Smooth muscle cell of the brain vasculature (primary cell): Measurements from ENCODE around the gene ICAM2.
"Not testable (repeated sequence)": the region's sequence is repeated elsewhere in the genome, so short reads cannot be mapped to it uniquely, and the experiment has no call there.

Experiments used
- DNase-seq: peaks from one replicate; pipeline ENCODE4 v3.0.0-alpha.2; 2012; ENCODE audit warnings: low read depth, low spot score

The ICAM2 gene

DNA sequence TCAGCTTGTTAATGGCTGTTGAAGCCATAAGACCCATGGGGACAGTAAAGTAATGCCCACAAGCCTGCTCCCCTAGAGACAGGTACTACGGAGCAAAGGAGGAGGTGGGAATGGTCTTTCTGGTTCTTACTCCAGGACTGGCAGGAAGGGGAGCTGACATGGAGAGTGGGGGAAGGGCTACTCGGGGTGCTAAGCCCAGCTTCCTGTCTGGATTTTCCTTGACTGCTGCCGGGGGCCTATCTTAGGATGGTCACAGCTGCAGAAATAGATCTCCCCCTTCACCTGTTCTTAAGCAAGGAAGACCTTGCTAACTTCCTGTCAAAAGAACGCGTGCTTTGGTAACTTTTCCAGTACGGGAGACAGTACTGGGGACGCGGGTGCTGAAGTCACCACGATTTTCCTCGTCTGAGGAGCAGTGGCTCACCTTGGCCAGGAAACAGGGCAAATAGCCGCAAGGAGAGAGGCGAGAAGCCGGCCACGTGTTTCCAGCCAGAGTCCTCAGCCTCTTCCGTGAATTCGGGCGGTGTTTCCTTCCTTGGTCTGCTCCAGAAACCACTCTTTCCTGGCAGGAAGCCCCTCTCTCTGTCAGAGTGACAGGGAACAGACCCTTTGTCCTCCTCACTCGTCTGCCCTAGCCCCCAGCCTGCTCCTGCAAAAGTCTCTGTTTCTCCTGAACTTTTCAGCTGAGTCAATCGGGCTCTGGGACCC, 22.9 kb downstream of the ICAM2 start:
- no peak for DNase-seq

DNA sequence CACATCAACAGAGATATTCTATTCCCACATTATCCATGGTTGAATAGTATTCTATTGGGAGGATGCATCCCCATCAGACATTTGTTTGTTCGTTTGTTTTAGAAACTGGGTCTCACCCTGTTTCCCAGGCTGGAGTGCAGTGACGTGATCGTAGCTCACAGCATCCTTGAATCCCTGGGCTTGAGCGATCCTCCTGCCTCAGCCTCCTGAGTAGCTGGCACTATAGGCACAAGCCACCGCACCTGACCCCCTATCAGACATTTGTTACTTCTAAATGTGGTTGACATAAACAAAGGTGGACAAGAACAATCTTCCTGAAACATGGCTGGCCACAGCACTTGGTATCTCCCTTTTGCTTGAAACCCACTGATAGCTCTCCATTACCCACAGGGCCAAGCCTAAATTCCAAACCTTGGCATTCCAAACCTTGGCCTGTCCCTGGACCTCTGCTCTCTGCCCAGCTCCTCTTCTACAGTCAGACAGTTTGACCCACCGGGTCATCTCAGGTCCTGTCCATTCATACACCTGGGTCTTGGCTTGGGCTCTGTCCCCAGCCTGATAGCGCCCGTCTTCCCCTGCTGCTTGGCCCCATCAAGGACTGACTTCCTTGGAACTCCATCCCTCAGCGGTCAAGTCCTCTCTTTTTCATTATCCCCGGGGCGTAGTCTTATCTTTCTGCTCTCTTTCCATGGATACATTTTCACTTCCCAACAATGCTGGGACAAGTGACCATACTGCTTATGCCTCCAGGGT, 23.8 kb downstream of the ICAM2 start:
- no peak for DNase-seq

DNA sequence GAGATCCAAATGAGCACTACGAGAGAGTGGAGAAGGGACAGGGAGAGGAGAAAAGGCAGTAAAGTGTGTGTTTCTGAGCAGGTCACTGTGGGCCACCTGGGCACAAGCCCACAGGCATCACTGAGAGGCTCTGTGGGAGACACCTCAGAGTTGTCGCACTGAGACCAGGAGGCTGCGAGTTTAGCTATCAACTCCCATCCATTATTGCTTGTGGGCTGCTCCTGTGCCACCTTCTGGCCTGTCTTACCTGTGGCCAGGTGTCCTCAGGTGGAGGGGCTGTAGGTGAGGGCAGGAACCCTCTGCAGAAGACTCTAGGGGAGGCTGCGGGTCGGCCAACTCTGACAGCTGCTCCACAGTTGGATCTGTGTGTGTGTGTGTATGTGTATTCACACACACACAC, 24.8 kb downstream of the ICAM2 start:
- no peak for DNase-seq

DNA sequence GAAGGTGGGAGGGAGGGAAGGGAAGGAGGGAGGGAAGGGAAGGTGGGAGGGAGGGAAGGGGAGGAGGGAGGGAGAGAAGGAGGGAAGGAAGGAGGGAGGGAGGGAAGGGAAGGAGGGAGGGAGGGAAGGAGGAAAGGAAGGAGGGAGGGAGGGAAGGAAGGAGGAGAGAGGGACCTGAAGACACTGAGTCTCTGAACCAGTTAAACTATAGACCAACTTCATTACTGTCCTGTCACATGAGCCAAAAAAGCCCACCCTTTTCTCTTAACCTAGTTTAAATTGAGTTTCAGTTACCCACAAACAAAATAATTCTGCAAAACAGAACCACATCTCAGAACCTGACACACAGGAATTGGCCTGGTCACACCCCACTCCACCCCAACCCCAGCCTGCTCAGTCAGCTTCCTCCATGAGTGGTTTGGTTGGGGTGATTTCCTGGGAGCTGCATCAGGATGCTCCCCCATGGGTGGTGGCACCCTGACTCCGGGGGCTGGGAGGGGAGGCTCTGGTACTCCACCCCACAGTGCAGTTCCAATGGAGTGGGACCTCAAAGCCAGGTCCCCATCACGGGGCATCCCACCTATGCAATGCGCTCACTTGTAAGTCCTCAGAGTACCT, 27.0 kb downstream of the ICAM2 start:
- no peak for DNase-seq

DNA sequence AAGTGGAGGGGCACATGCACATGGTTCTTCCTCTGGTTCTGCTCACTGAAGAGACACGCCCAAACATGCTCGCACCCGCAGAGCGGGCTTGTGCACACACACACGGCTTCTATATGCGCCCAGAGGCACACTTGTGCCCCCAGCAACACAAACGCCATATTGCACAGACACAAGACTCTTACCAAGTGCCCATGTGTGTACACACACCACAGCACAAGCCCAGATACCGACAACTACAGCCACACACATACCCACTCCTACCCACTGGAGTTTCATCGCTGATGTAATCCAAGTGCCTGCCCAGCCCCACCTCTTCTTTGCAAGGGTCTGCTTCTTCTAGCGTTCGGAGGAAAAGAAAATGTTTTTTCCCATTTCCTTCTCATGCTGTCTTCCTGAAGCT, 28.8 kb downstream of the ICAM2 start:
- no peak for DNase-seq

DNA sequence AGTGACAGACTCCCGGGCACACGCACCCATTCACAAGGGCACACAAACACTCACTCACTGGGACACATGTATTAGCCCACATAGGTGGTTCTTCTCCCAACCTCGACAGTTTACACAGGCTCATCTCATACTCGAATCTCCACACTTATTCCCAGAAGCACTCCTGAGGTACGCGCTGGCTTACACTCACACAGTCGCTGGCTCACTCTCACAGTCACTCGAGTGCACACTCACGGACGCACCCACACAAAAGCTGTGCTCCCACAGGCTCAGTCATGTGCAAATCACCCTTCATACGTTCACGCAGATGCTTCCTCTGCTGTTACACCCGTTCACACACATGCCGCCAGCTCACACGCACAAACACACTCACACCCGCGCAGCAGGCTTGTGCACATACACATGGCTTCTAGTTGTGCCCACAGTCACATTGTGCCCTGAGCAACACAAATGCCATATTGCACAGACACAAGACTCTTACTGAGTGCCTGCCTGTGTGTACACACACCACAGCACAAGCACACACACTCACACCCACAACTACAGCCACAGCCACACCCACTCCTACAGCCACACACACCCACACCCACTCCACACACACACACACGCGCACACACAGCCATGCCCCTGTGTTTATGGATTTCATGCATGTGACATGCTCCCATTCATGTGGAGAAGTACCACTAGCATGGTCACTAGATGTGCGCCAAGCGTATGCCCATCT, 30.6 kb downstream of the ICAM2 start:
- DNase-seq = no peak

DNA sequence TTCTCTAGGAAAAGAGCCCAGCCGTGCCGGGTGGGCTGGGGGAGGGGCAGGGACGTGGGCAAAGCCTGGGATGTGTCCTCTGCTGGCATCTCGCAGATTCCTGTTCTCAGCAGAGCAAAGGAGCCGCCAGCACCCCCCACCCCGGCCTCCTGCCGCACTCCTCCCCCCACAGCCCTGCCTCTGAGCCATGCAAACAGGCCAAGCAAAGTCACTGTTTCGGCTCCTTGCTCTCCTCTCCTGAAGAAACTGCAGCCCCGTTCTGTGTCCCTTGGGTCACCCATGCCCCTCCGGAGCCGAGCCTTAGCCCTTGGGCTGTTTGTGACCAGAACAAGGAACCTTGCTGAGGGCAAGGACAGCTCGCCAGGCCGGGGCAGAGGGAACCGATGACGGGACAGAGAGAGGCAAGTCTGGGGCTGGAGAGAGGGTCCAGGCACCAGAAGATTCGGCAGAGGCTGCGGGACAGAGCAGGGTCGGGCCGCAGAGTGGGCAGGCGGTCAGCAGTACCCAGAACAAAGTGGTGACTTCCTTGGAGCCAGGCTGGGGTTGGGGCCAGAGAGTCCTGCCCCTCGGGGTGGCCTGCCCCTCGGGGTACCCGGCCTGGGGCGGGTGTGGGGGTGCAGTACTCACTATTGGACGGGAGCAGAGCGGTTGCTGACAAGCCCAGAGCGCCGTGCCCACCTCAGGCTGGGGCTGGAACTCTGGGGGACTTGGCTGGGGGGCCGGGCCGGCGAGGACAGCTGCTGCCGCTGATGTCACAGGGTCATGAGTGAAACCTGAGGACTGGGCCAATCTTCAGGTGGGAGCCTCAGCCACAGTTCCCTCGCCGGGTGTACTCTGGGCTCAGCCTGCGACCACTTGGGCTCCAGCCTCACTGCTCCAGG, 31.5 kb downstream of the ICAM2 start:
- DNase-seq = no peak

DNA sequence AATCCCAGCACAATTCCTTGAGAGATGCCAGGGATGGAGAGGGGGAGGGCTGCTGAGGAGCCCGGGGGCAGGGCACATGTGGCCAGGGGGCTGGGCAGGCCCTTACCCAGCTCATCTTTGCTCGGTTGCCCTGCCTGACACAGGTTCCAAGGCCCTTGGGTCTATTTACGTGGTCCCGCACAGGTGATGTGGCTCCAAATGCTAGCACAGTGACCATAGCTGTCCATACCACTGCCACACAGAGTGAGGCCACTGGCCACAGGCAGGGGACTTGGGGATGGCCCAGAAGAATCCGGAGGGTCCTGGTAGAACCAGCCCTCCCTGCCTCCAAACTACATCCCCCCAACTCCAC, 32.3 kb downstream of the ICAM2 start:
- DNase-seq = no peak

DNA sequence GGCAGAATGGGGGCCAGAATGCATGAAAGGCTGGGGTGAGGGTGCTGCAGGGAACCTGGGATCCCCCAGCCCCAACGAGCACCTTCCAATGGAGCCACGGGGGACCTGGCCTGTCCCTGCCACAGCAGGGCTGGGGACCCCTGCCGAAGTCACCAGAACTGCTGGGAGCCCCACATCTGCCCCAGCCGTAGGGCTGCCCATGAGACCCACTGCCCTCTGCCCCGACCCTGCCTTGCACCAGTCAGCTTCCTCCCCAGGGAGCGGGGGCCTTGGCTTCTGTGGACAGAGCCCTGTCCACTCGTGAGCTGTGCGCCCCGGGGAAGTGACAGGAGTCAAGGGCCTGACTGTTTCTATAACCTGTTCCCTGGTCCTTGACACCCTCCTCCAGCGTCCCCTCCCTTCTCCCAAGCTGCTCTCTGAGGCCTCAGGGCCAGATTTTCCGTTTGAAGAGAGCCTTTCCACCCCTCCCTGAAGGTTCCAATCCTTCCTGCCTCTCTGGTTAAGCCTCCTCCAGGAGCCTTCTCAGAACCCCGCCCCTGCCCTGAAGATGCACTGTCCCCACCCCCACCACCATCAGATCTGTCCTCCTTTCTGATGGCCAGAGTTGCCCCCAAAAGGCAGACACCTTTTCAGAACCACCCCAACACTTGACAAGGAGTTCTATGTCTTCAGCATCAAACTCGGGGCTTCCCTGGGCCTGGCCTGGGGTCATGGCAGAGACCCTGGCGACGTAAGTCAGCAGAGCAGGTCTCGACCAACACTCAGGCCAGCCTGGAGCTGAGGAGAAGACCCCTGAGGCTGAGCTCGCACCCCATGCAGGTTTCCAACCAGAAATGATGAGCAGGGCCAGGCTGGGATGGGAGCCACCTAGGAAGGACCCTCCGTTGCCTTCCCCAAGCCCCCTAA, 33.0 kb downstream of the ICAM2 start:
- no peak for DNase-seq

DNA sequence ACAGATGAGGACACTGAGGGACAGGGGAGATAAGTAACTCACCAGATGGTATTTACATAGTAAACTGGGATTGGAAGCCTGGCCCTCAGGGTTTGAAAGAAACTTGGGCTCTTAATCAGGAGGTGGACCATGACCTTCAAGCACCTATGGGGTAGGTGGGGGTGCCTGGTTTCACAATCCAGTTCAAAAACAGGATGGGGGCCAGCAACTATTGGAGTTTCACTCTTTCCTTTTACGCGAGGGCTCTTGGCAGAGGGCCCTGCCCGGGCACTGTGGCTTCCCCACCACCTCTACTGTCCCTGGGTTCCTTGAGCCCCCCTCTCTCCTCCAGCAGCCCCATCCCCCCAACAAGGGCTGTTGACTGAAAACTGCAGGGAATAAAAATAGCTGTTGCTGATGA, 33.6 kb downstream of the ICAM2 start:
- no peak for DNase-seq

DNA sequence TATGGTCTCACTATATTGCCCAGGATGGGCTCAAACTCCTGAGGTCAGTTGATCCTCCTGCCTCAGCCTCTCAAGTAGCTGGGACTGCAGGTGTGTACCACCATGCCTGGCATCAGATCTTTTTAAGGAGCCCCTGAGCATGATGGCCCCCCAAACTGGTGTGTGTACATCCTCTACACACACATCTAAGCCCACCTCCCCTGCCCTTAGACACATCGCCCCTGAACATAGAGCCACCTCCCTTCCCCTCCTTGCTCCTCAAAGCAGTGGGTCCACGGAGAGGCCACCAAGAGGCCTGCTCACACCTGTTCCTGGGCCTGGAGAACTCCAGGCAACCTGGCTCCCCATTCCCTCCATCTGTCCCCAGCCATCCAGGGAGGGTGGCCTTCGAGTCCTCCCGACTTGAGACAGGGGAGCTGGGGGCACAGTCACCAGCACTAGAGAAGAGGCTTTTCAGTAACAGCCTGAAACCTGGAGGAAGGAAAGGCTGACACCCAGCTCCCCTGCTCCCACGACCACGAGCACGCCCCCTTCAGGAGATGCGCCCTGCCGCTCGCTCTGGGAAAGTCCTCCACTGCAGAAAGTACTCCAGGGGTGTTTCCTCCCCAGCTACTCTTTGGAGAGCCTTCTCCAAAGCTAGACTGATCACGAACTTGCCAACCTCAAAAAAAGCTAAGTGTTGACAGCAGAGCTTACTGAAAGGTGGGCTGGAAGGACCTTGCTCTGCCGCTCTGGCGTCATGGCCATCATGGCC, 34.9 kb downstream of the ICAM2 start:
- DNase-seq = no peak

DNA sequence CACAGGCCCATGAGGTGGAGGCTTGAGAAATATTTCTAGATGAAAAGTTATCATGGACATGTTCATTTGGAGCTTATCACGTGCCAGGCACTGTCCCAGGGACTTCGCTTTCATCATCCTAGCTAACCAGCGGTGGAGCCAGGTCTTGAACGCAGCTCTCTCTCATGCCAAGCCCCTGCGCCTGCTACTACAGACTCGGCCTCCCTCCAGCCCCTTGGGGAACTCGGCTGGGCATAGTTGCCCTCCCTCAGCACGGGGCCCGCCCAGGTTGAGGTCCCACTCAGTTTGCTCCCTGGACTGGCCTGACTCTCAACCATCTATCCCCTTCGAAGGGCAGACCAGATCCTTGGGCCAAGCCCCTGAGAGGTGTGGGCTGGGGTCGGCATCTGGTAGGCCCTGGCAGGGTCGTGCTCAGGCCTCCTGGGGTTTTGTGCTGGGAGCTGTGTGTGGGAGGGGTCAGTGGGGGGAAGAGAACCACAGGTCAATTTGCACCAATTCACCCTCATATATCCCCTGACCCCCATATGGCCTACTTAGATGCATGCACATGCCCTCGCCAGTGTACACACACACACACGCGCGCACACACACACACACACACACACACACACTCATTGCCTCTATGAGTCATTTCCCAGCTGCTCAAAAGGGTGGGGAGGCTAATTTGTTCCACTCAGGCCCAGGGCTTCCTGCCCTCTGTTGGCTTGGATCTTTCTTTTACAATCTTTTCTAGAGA, 35.6 kb downstream of the ICAM2 start:
- peak; percentile 33 for DNase-seq

DNA sequence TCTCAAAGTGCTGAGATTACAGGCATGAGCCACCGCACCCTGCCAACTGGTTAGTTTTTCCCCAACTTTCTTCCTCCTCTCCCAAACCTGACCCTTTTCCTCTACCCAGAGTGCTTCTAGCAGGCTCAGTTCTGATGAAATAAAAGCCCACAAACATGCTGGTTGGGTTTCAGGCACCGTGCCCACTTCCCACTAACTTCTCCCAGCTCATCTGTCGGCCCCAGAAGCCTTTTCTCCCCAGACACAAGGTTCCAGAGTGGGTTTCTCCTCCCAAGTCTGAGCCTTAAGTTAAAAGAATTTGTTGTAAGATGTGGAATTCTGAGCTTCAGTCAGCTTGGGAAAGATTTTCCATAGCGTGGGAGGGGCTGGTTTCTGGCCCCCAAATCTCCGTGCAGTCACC, 36.2 kb downstream of the ICAM2 start:
- DNase-seq = no peak

DNA sequence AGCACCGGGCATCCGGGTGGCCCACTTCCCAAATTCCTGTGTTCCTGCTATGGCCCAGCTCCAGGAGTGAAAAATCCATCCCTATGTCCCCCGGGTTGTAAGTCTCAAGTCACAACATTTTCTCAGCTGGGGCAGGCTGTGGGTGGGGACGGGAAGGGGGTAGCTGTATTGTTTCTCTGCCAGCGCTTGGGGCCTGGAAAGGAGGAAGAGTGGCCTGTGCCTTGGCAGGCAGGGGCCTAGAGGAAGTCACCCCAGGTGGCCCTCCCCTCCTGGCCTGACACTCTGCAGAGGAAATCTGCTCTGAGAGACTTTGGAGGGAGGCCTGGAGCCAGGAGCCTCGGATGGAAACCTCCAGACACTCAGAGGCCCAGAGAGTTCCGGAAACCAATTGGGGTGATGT, 37.1 kb downstream of the ICAM2 start:
- no peak for DNase-seq

DNA sequence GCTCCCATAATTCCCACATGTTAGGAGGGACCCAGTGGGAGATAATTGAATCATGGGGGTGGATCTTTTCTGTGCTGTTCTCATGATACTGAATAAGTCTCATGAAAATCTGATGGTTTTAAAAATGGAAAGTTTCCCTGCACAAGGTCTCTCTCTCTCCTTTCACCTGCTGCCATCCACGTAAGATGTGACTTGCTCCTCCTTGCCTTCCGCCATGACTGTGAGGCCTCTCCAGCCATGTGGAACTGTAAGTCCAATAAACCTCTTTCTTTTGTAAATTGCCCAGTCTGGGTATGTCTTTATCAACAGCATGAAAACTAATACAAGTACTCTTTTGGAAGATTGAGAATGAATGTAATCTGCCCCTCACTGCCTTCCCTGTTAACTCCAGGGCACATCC, 37.8 kb downstream of the ICAM2 start:
- not testable (repeated sequence) for DNase-seq

DNA sequence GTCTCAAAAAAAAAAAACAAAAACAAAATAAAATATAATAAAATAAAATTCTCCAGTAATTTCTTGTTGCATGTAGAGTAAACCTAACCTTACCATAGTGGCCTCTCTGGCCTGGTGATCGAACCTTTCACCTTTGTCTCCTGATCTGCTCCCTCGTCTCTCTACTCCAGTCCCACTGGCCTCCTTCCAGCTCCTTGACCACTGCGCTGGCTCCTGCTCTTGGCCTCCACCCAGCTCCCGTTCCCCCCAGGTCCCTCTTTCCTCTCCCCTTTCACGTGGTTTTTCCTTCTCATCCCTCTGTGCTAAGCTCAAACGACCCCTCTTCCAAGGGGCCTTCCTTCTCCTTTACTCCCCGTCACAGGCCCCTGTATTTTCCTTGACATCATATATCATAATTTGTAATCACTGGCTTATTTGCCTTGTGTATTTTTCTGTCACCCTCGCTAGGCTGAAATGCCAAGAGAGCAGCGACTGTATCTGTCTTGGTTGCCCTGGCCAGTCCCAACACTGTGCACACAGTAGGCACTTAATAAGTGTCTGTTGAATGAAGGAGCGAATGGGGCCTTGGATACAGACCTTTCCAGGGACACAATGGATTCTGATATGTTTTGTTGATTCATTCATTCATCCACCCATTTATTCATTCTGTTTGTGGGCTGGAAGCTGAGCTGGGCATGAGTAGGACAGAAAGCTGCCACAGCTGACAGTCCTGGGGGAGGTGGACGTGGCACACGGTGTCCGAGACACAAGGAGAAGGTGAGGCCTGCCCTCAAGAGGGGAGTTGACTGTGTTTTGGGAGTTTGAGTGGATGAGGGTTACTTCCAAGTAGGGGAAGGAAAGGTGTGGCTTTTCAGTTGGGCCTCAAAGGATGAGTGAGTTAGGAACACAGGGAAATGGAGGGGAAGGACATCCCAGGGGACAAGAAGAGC, 41.9 kb downstream of the ICAM2 start:
- DNase-seq = no peak

DNA sequence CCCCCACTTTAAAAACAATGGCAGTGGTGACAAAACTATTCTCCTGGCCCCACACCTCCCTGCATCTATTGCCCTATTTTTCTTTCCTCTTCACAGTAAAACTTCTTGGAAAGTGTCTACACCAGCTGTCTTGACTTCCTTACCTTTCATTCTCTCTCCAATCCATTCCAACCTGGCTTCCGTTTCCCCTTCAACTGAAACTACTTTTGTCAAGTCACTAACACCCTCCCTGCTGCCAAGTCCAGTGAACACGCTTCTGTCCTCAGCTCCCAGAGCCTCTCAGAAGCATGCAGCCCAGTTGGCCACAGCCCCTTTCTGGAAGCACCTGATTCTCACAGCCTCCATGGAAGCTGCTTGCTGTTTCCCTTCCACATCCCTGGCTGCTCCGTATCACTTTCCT, 43.7 kb downstream of the ICAM2 start:
- DNase-seq = no peak

DNA sequence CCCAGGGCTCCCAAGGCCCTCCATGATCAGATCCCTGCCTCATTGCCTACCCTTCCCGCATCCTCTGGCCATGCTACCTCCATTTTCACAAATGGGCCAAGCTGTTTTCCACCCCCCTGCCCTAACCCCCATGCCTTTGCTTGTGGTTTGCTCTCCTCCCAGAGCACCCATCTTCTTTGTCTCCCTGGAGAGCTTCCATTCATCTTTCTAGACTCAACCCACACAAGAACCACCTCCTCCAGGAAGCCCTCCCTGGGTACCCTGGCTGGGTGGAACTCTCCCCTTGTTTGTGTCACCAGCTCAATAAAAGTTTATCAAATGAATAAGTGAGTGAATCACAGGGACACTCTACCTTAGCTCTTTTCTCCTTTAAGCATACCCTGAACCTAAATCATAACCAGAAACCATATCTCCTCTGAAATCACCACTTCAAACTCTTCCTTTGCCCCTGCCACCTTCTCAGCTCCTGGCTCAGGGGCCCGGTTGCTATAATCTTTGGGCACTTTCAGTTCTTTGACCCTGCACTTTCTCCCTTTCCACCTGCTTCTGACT, 44.8 kb downstream of the ICAM2 start:
- no peak for DNase-seq
